K562 (cell line): ENCODE results near the gene THRSP. TPM values are rescaled to one million over a fixed set of nuclear protein-coding genes. Genes with fewer than 3 reads are reported as not detected.

Experiments
- HDGF ChIP-seq: fragments of 450-650 bp; IDR thresholded peaks from 2 replicates; pipeline ENCODE4 v1.6.1; 2016
- LEF1 ChIP-seq: fragments of 450-650 bp; IDR thresholded peaks from 2 replicates; pipeline ENCODE4 v1.6.1; 2016; ENCODE audit warnings: mild to moderate bottlenecking
- MTA1 ChIP-seq: fragments of 450-650 bp; IDR thresholded peaks from 2 replicates; pipeline ENCODE4 v1.6.1; 2017; ENCODE audit warnings: borderline replicate concordance
- MTA3 ChIP-seq: fragments of 450-650 bp; formaldehyde crosslinking; IDR thresholded peaks from 2 replicates; pipeline ENCODE4 v1.6.1; 2017; ENCODE audit warnings: mild to moderate bottlenecking, borderline replicate concordance
- NFRKB ChIP-seq: fragments of 450-650 bp; IDR thresholded peaks from 2 replicates; pipeline ENCODE4 v1.6.1; 2016; ENCODE audit warnings: low read depth
- NR2F6 ChIP-seq: fragments of 450-650 bp; formaldehyde crosslinking; IDR thresholded peaks from 2 replicates; pipeline ENCODE4 v1.4.0; 2020; ENCODE audit warnings: mild to moderate bottlenecking
- U2AF2 ChIP-seq: fragments of 200-400 bp; formaldehyde crosslinking; optimal IDR thresholded peaks from 2 replicates; pipeline ENCODE3; 2017; ENCODE audit warnings: low read depth, mild to moderate bottlenecking, low read length
- YY1 ChIP-seq, 3 experiments: IDR thresholded peaks; 2 replicates each; pipeline ENCODE4 v1.6.1; 2011; ENCODE audit warnings: low read length in 2 of 3, mild to moderate bottlenecking in 2 of 3, moderate library complexity in 2 of 3, borderline replicate concordance in 1 of 3, control low read depth in 1 of 3, low read depth in 1 of 3; ENCODE audit not compliant: insufficient read depth in 3 of 3, insufficient replicate concordance in 2 of 3, control insufficient read depth in 1 of 3, insufficient read length in 1 of 3; ENCODE audit errors: extremely low read depth in 1 of 3
- ZKSCAN8 ChIP-seq: fragments of 200-800 bp; sonication (Bioruptor generic); IDR thresholded peaks from 2 replicates; pipeline ENCODE4 v1.6.1; 2016; ENCODE audit warnings: missing genetic modification characterization, missing compliant biosample characterization
- polyA plus RNA-seq, 8 experiments: library from polyadenylated mRNA; depleted of rRNA in 4 of 8; stranded (reverse) in 5 of 8; unstranded in 3 of 8; fragments of >200 nt; fragmentation: Nextera tagmentation in 2 of 8; fragmentation: Illumina TruSeq in 1 of 8; extraction: Ambion mirVana in 2 of 8; extraction: Trizol in 1 of 8; gene quantifications; 2 replicates each; pipeline versions ENCODE4 v1.2.1 to v1.2.3, GENCODE V29; 2011 to 2014; ENCODE audit warnings: inconsistent platforms in 1 of 8, missing spikeins in 1 of 8
- total RNA-seq, 7 experiments: library from RNA; depleted of rRNA in 6 of 7; stranded (reverse); fragments of >200 nt in 6 of 7; fragmentation: Illumina TruSeq in 2 of 7; extraction: Trizol in 2 of 7; gene quantifications; 2 replicates each; pipeline versions ENCODE4 v1.2.1 to v1.2.3, GENCODE V29; 2011 to 2021; ENCODE audit warnings: low replicate concordance in 1 of 7
- TF ChIP-seq, protein P1 (sequence below): fragments of 450-650 bp; IDR thresholded peaks from 2 replicates; pipeline ENCODE4 v1.6.1; 2016; ENCODE audit warnings: borderline replicate concordance
- TF ChIP-seq, protein P2 (sequence below), 2 experiments: fragments of 450-650 bp in 1 of 2; sonication (generic) in 1 of 2; formaldehyde crosslinking in 1 of 2; IDR thresholded peaks in 1 of 2; conservative IDR thresholded peaks in 1 of 2; 2 replicates each; pipeline versions ENCODE4 v1.6.1 to v1.8.1; 2016 to 2023; ENCODE audit warnings: mild to moderate bottlenecking in 2 of 2, moderate library complexity in 2 of 2, inconsistent platforms in 1 of 2, missing genetic modification reagents in 1 of 2
- TF ChIP-seq, protein P3 (sequence below): fragments of 450-650 bp; conservative IDR thresholded peaks from 2 replicates; pipeline ENCODE4 v1.6.1; 2016; ENCODE audit warnings: missing genetic modification characterization, low read depth, mild to moderate bottlenecking, control low read depth, missing compliant biosample characterization
- TF ChIP-seq, protein P4 (sequence below): fragments of 250-450 bp; sonication (Bioruptor Pico); IDR thresholded peaks from 2 replicates; pipeline ENCODE4 v1.4.0; 2020; ENCODE audit warnings: mild to moderate bottlenecking, moderate library complexity
- TF ChIP-seq, protein P5 (sequence below): sonication (generic); formaldehyde crosslinking; IDR thresholded peaks from 2 replicates; pipeline ENCODE4 v1.8.1; 2023; ENCODE audit warnings: missing genetic modification reagents, mild to moderate bottlenecking, borderline replicate concordance

THRSP gene
- total and polyA plus RNA-seq, 9 of the 15 experiments (the other 6 are each of a cell fraction or from before 2014, with no cell fraction given) = 0.23 to 0.56 (median 0.31) TPM; not detected in 2

DNA sequence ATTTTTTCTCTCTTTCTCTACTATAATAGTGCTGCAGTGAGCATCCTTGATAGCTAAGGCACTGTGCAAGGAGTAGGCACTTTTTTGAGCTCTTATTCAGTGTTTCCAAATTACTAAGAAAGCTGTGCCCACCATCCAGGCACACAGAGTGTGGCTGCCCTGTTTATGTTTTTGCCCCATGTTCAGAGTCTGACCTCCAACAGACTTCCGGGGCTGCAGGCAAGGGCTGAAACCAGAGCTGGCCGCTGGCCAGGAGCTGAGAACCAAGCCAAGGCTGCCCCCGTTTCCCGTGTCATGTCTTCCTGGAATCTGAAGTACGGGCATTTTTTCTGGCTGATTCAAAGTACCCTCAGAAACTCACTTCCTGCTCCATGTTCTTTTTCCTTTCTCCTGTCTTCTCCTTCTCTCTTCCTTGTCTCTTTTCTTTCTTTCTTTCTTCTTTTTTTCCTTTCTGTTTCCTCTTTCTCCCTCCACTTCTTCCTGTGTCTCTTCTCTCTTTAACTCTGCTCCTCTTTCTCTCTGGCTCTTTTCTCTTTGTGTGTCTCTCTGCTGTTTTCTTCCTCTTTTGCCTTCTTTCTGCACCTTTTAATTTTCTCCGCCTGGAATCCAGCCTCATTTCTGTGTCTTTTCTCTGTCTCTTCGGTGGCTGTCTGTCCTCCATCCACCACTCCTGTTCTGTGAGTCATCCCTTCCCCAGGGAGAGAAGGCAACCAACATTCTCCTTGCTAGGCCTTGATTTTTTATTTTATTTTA lies 23.6 kb upstream of the THRSP start (continued):
- TF ChIP-seq MTA3 (peak; percentile 85; the same call in 1 of the 2 replicates), YY1 (IDR thresholded peaks at IDR 0.05; ENCODE audit: borderline replicate concordance in 1 of 3, control insufficient read depth in 1 of 3, extremely low read depth in 1 of 3, insufficient read depth in 3 of 3, insufficient read length in 1 of 3, insufficient replicate concordance in 2 of 3, low read depth in 1 of 3, low read length in 2 of 3) (peak in 1 of 3 experiments; percentile 65), LEF1 (peak; percentile 50; the same call in 1 of the 2 replicates), NFRKB (peak; percentile 99), NR2F6 (CRISPR knock-in tag) (no peak), U2AF2 (no peak), HDGF (no peak), MTA1 (0 out of 2 replicates have a peak, but pooled peaks have one; percentile 86), ZKSCAN8 (CRISPR knock-in tag) (0 out of 2 replicates have a peak, but pooled peaks have one; percentile 10)
- TF ChIP-seq, protein P1, sequence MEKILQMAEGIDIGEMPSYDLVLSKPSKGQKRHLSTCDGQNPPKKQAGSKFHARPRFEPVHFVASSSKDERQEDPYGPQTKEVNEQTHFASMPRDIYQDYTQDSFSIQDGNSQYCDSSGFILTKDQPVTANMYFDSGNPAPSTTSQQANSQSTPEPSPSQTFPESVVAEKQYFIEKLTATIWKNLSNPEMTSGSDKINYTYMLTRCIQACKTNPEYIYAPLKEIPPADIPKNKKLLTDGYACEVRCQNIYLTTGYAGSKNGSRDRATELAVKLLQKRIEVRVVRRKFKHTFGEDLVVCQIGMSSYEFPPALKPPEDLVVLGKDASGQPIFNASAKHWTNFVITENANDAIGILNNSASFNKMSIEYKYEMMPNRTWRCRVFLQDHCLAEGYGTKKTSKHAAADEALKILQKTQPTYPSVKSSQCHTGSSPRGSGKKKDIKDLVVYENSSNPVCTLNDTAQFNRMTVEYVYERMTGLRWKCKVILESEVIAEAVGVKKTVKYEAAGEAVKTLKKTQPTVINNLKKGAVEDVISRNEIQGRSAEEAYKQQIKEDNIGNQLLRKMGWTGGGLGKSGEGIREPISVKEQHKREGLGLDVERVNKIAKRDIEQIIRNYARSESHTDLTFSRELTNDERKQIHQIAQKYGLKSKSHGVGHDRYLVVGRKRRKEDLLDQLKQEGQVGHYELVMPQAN = peak; percentile 71
- TF ChIP-seq, protein P2, sequence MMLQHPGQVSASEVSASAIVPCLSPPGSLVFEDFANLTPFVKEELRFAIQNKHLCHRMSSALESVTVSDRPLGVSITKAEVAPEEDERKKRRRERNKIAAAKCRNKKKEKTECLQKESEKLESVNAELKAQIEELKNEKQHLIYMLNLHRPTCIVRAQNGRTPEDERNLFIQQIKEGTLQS (IDR thresholded peaks at IDR 0.05) = peak; percentile 53
- TF ChIP-seq, protein P2 (CRISPR knock-in tag; conservative IDR thresholded peaks at IDR 0.05) = no peak
- TF ChIP-seq, protein P3, sequence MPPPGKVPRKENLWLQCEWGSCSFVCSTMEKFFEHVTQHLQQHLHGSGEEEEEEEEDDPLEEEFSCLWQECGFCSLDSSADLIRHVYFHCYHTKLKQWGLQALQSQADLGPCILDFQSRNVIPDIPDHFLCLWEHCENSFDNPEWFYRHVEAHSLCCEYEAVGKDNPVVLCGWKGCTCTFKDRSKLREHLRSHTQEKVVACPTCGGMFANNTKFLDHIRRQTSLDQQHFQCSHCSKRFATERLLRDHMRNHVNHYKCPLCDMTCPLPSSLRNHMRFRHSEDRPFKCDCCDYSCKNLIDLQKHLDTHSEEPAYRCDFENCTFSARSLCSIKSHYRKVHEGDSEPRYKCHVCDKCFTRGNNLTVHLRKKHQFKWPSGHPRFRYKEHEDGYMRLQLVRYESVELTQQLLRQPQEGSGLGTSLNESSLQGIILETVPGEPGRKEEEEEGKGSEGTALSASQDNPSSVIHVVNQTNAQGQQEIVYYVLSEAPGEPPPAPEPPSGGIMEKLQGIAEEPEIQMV (tag) = peak; percentile 70
- TF ChIP-seq, protein P4, sequence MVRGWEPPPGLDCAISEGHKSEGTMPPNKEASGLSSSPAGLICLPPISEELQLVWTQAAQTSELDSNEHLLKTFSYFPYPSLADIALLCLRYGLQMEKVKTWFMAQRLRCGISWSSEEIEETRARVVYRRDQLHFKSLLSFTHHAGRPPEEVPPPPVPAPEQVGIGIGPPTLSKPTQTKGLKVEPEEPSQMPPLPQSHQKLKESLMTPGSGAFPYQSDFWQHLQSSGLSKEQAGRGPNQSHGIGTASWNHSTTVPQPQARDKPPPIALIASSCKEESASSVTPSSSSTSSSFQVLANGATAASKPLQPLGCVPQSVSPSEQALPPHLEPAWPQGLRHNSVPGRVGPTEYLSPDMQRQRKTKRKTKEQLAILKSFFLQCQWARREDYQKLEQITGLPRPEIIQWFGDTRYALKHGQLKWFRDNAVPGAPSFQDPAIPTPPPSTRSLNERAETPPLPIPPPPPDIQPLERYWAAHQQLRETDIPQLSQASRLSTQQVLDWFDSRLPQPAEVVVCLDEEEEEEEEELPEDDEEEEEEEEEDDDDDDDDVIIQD (CRISPR knock-in tag) = no peak
- TF ChIP-seq, protein P5, sequence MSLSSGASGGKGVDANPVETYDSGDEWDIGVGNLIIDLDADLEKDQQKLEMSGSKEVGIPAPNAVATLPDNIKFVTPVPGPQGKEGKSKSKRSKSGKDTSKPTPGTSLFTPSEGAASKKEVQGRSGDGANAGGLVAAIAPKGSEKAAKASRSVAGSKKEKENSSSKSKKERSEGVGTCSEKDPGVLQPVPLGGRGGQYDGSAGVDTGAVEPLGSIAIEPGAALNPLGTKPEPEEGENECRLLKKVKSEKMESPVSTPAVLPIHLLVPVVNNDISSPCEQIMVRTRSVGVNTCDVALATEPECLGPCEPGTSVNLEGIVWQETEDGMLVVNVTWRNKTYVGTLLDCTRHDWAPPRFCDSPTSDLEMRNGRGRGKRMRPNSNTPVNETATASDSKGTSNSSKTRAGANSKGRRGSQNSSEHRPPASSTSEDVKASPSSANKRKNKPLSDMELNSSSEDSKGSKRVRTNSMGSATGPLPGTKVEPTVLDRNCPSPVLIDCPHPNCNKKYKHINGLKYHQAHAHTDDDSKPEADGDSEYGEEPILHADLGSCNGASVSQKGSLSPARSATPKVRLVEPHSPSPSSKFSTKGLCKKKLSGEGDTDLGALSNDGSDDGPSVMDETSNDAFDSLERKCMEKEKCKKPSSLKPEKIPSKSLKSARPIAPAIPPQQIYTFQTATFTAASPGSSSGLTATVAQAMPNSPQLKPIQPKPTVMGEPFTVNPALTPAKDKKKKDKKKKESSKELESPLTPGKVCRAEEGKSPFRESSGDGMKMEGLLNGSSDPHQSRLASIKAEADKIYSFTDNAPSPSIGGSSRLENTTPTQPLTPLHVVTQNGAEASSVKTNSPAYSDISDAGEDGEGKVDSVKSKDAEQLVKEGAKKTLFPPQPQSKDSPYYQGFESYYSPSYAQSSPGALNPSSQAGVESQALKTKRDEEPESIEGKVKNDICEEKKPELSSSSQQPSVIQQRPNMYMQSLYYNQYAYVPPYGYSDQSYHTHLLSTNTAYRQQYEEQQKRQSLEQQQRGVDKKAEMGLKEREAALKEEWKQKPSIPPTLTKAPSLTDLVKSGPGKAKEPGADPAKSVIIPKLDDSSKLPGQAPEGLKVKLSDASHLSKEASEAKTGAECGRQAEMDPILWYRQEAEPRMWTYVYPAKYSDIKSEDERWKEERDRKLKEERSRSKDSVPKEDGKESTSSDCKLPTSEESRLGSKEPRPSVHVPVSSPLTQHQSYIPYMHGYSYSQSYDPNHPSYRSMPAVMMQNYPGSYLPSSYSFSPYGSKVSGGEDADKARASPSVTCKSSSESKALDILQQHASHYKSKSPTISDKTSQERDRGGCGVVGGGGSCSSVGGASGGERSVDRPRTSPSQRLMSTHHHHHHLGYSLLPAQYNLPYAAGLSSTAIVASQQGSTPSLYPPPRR (CRISPR knock-in tag) = no peak
